SK-N-SH (cell line): Measurements from ENCODE around the gene CD164L2. TPM values are rescaled to one million over a fixed set of nuclear protein-coding genes. Genes with fewer than 3 reads are reported as not detected.

ENCODE experiments used
- CTCF ChIA-PET: fragments of 300-600, 350-600 bp; formaldehyde crosslinking; extraction: SDS; loops from one replicate; lab custom pipeline; 2021; lab: Yijun Ruan, JAX
- POLR2A ChIA-PET: fragments of 350-600 bp; sonication (Branson Sonifier 250); formaldehyde crosslinking; extraction: SDS; loops from one replicate; lab custom pipeline; 2020; ENCODE audit warnings: antibody characterized with exemption, inconsistent platforms; lab: Yijun Ruan, JAX
- DNase-seq: peaks from one replicate; pipeline ENCODE4 v3.0.0; 2012
- H2AFZ ChIP-seq: fragments of 200-600 bp; sonication (generic); 2 replicates; pipeline ENCODE4 v1.8.1; 2016; ENCODE audit warnings: antibody characterized with exemption, mild to moderate bottlenecking, low read depth
- H3F3A ChIP-seq: fragments of 200-600 bp; sonication (generic); replicated peaks from 2 replicates; pipeline ENCODE3; 2016; ENCODE audit warnings: antibody characterized with exemption, mild to moderate bottlenecking; ENCODE audit not compliant: insufficient read depth
- H3K27ac ChIP-seq, 2 experiments: fragments of 200-500 bp in 1 of 2; fragments of 200-600 bp in 1 of 2; sonication (Bioruptor generic) in 1 of 2; sonication (generic), shearing (Covaris generic) in 1 of 2; 2 replicates each; pipeline versions ENCODE4 v1.5.1 to v1.6.1; 2014 to 2016; ENCODE audit warnings: low read depth in 2 of 2, inconsistent platforms in 1 of 2, low read length in 1 of 2, mild to moderate bottlenecking in 1 of 2, mixed read lengths in 1 of 2
- H3K27me3 ChIP-seq: fragments of 200-600 bp; sonication (generic), shearing (Covaris generic); 2 replicates; pipeline ENCODE4 v1.6.1; 2016; ENCODE audit warnings: mixed run types; ENCODE audit not compliant: insufficient read depth
- H3K36me3 ChIP-seq, 2 experiments: fragments of 200-500 bp in 1 of 2; fragments of 200-600 bp in 1 of 2; sonication (Bioruptor generic) in 1 of 2; sonication (generic) in 1 of 2; replicated peaks in 1 of 2; 2 replicates each; pipeline versions ENCODE3 to v1.5.1; 2014 to 2016; ENCODE audit warnings: low read length in 1 of 2, mild to moderate bottlenecking in 1 of 2; ENCODE audit not compliant: insufficient read depth in 2 of 2, control insufficient read depth in 1 of 2
- H3K4me1 ChIP-seq, 2 experiments: fragments of 200-500 bp in 1 of 2; fragments of 200-600 bp in 1 of 2; sonication (Bioruptor generic) in 1 of 2; sonication (generic), shearing (Covaris generic) in 1 of 2; 2 replicates each; pipeline versions ENCODE4 v1.5.1 to v1.6.1; 2014 to 2016; ENCODE audit warnings: low read depth in 1 of 2, low read length in 1 of 2, mixed run types in 1 of 2; ENCODE audit not compliant: insufficient read depth in 2 of 2, control insufficient read depth in 1 of 2
- H3K4me2 ChIP-seq: fragments of 200-600 bp; sonication (generic), shearing (Covaris generic); 2 replicates; pipeline ENCODE4 v1.6.1; 2017; ENCODE audit warnings: mixed run types
- H3K4me3 ChIP-seq, 2 experiments: fragments of 200-500 bp in 1 of 2; fragments of 200-600 bp in 1 of 2; sonication (Bioruptor generic) in 1 of 2; sonication (generic), shearing (Covaris generic) in 1 of 2; 2 replicates each; pipeline versions ENCODE4 v1.5.1 to v1.8.1; 2014 to 2016; ENCODE audit warnings: low read depth in 2 of 2, inconsistent platforms in 1 of 2, low read length in 1 of 2, mild to moderate bottlenecking in 1 of 2, mixed read lengths in 1 of 2, moderate library complexity in 1 of 2
- H3K79me2 ChIP-seq: fragments of 200-600 bp; sonication (generic); 2 replicates; pipeline ENCODE4 v1.8.1; 2017; ENCODE audit warnings: mild to moderate bottlenecking; ENCODE audit not compliant: insufficient read depth
- H3K9ac ChIP-seq: fragments of 200-600 bp; sonication (generic); 2 replicates; pipeline ENCODE4 v1.6.1; 2017; ENCODE audit warnings: mixed run types
- H3K9me2 ChIP-seq: fragments of 200-600 bp; sonication (generic); 2 replicates; pipeline ENCODE4 v1.6.1; 2017; ENCODE audit warnings: mixed run types
- H3K9me3 ChIP-seq: fragments of 200-600 bp; sonication (generic); 2 replicates; pipeline ENCODE4 v1.6.1; 2017; ENCODE audit warnings: mixed run types, mild to moderate bottlenecking, moderate library complexity
- H4K20me1 ChIP-seq: fragments of 200-600 bp; sonication (generic); 2 replicates; pipeline ENCODE4 v1.6.1; 2017; ENCODE audit warnings: mild to moderate bottlenecking, mixed run types; ENCODE audit not compliant: insufficient read depth
- CHD2 ChIP-seq: fragments of 150-350 bp; IDR thresholded peaks from 2 replicates; pipeline ENCODE4 v1.6.1; 2018; ENCODE audit warnings: low read length; ENCODE audit not compliant: partially characterized antibody
- EP300 ChIP-seq, 2 experiments: IDR thresholded peaks; 2 replicates each; pipeline versions ENCODE4 v1.4.0 to v1.6.1; 2012; ENCODE audit warnings: borderline replicate concordance in 1 of 2, low read depth in 1 of 2, low read length in 1 of 2
- FOXM1 ChIP-seq: IDR thresholded peaks from 2 replicates; pipeline ENCODE4 v1.4.0; 2012; ENCODE audit warnings: low read depth, mild to moderate bottlenecking
- GABPA ChIP-seq: IDR thresholded peaks from 2 replicates; pipeline ENCODE4 v1.4.0; 2012; ENCODE audit warnings: low read depth, mild to moderate bottlenecking
- POLR2AphosphoS5 ChIP-seq: IDR thresholded peaks from 2 replicates; pipeline ENCODE4 v1.6.1; 2012; ENCODE audit warnings: low read depth, low read length
- RAD21 ChIP-seq: IDR thresholded peaks from 2 replicates; pipeline ENCODE4 v1.6.1; 2012; ENCODE audit warnings: mild to moderate bottlenecking, low read length
- RFX5 ChIP-seq: IDR thresholded peaks from 2 replicates; pipeline ENCODE4 v1.6.1; 2012; ENCODE audit warnings: mild to moderate bottlenecking, improper control_type of control experiment, low read length
- RXRA ChIP-seq: IDR thresholded peaks from 2 replicates; pipeline ENCODE4 v1.4.0; 2012; ENCODE audit warnings: low read depth, mild to moderate bottlenecking, borderline replicate concordance
- SMC3 ChIP-seq: IDR thresholded peaks from 2 replicates; pipeline ENCODE4 v1.6.1; 2012; ENCODE audit warnings: low read depth, low read length, improper control_type of control experiment
- YY1 ChIP-seq: IDR thresholded peaks from 2 replicates; pipeline ENCODE4 v1.4.0; 2012; ENCODE audit warnings: low read depth, mild to moderate bottlenecking
- whole genome bisulfite sequencing: methylation state at CpG from one replicate; pipeline ENCODE4 v1.1.6; 2017; ENCODE audit warnings: low lambda C conversion rate; 5-methylcytosine and 5-hydroxymethylcytosine counted together
- polyA plus RNA-seq, 3 experiments: library from polyadenylated mRNA; depleted of rRNA; stranded (reverse); fragments of >200 nt; gene quantifications; 2 replicates each; pipeline ENCODE4 v1.2.3, GENCODE V29; 2012
- TF ChIP-seq, protein P1 (sequence below): fragments of 150-350 bp; IDR thresholded peaks from 2 replicates; pipeline ENCODE4 v1.6.1; 2017; ENCODE audit warnings: antibody characterized with exemption, low read length, low read depth, borderline replicate concordance
- TF ChIP-seq, protein P2 (sequence below): fragments of 200-600 bp; sonication (generic); IDR thresholded peaks from 2 replicates; pipeline ENCODE4 v1.6.1; 2017; ENCODE audit warnings: antibody characterized with exemption, mild to moderate bottlenecking, moderate library complexity
- TF ChIP-seq, protein P3 (sequence below): fragments of 150-350 bp; IDR thresholded peaks from 2 replicates; pipeline ENCODE4 v1.6.1; 2016; ENCODE audit warnings: mild to moderate bottlenecking, low read depth, low read length
- TF ChIP-seq, protein P4 (sequence below): IDR thresholded peaks from 2 replicates; pipeline ENCODE4 v1.4.0; 2012; ENCODE audit warnings: low read depth

CD164L2 gene
- polyA plus RNA-seq, 1 of the 3 experiments (the other 2 are of a cell fraction) = 0.05 TPM

DNA sequence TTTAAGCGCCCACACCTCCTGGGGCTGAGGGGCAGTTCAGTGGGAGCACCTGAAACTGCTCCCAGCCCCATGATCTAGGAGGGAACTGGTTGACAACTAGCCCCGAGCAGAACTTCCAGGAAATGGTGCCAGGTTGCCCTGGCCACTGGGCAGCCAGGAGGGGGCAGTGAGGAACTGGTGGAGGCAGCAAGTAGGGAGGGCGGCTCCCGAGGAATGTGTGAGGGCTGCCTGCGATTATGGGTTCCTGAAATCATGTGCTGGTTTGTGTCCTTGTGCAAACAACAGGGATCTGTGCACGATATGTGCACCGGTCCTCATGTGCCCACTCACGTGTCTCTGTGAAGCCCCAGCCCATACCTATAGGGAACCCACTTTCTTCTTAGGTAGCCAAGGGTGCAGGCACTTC lies 19.2 kb upstream of the CD164L2 start:
- TF ChIP-seq, protein P1, sequence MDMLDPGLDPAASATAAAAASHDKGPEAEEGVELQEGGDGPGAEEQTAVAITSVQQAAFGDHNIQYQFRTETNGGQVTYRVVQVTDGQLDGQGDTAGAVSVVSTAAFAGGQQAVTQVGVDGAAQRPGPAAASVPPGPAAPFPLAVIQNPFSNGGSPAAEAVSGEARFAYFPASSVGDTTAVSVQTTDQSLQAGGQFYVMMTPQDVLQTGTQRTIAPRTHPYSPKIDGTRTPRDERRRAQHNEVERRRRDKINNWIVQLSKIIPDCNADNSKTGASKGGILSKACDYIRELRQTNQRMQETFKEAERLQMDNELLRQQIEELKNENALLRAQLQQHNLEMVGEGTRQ = no peak
- TF ChIP-seq RXRA = no peak
- TF ChIP-seq, protein P2, sequence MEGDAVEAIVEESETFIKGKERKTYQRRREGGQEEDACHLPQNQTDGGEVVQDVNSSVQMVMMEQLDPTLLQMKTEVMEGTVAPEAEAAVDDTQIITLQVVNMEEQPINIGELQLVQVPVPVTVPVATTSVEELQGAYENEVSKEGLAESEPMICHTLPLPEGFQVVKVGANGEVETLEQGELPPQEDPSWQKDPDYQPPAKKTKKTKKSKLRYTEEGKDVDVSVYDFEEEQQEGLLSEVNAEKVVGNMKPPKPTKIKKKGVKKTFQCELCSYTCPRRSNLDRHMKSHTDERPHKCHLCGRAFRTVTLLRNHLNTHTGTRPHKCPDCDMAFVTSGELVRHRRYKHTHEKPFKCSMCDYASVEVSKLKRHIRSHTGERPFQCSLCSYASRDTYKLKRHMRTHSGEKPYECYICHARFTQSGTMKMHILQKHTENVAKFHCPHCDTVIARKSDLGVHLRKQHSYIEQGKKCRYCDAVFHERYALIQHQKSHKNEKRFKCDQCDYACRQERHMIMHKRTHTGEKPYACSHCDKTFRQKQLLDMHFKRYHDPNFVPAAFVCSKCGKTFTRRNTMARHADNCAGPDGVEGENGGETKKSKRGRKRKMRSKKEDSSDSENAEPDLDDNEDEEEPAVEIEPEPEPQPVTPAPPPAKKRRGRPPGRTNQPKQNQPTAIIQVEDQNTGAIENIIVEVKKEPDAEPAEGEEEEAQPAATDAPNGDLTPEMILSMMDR = peak; percentile 47
- TF ChIP-seq, protein P3, sequence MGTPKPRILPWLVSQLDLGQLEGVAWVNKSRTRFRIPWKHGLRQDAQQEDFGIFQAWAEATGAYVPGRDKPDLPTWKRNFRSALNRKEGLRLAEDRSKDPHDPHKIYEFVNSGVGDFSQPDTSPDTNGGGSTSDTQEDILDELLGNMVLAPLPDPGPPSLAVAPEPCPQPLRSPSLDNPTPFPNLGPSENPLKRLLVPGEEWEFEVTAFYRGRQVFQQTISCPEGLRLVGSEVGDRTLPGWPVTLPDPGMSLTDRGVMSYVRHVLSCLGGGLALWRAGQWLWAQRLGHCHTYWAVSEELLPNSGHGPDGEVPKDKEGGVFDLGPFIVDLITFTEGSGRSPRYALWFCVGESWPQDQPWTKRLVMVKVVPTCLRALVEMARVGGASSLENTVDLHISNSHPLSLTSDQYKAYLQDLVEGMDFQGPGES = no peak
- no peak for TF ChIP-seq POLR2AphosphoS5
- TF ChIP-seq RFX5 = no peak
- no peak for TF ChIP-seq GABPA
- TF ChIP-seq SMC3 = peak; percentile 17; the same call in 1 of the 2 replicates
- TF ChIP-seq CHD2 = no peak
- peak; percentile 40 for TF ChIP-seq RAD21
- TF ChIP-seq FOXM1 = no peak
- TF ChIP-seq, protein P4, sequence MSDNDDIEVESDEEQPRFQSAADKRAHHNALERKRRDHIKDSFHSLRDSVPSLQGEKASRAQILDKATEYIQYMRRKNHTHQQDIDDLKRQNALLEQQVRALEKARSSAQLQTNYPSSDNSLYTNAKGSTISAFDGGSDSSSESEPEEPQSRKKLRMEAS = no peak
- TF ChIP-seq EP300 (IDR thresholded peaks at IDR 0.05; ENCODE audit: borderline replicate concordance in 1 of 2, low read depth in 1 of 2, low read length in 1 of 2) = no peak
- TF ChIP-seq YY1 = no peak
- Histone ChIP-seq H3K36me3 (peaks cover 4 to 15% of the 10 kb centered on the region in 2 experiments), H2AFZ (no peak overlapping the region), H3K4me2 (no peak overlapping the region), H3K4me1 (peaks cover 0 to 4% of the 10 kb centered on the region in 2 experiments; a peak in 1 of 4 replicates), H3K9me2 (no peaks in the 10 kb centered on the region), H3K9ac (no peak overlapping the region), H4K20me1 (no peaks in the 10 kb centered on the region), H3K9me3 (no peaks in the 10 kb centered on the region), H3K79me2 (no peaks in the 10 kb centered on the region), H3K27ac (no peak overlapping the region), H3K27me3 (no peaks in the 10 kb centered on the region), H3K4me3 (no peak overlapping the region), H3F3A (peaks cover 6% of the 10 kb centered on the region)
- WGBS = 94% methylated on average over 6 of the region's 8 CpGs
- ChIA-PET POLR2A (no interaction called here), CTCF (interaction anchor here (0.6 to 3.4 kb wide), 9 partner anchors 11 to 261 kb away, joined by 3 to 24 read pairs (median 4); no protein-coding TSS in a partner anchor)
- peak; percentile 54 for DNase-seq
